GM21576 (cell line): ENCODE data around the gene POTEM.
"Not testable (repeated sequence)": the region's sequence is repeated elsewhere in the genome, so short reads cannot be mapped to it uniquely, and the experiment has no call there.

Experiments used
- ATAC-seq: cut with Tn5 transposase; IDR thresholded peaks from one replicate; pipeline ENCODE4 v1.9.1; 2021; ENCODE audit warnings: mild to moderate bottlenecking, moderate library complexity; ENCODE audit not compliant: unreplicated experiment

POTEM gene

DNA sequence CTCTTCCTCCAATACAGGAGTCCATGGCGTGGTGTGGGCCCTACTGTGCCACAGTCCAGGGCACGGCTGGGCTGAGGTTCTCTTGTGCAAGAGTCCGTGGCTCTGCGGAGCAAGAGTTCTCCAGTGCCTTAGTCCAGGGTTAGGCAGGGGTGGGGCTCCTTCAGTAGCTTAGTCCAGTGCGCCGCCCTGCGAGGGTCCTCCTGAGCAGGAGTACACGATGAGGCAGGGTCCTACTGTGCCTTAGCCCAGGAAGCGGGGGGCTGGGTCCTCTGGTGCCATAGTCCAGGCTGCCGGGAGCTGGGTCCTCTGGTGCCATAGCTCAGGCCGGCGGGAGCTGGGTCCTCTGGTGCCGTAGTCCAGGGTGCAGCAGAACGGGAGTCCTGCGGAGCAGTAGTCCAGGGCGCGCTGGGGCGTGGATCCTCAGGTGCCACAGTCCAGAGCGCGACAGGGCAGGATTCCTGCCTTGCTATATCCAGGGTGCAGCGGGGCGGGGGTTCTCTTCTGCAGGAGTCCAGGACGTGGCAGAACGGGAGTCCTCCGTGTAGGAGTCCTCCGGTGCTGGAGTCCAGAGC lies 69.7 kb downstream of the POTEM start:
- not testable (repeated sequence) for ATAC-seq

DNA sequence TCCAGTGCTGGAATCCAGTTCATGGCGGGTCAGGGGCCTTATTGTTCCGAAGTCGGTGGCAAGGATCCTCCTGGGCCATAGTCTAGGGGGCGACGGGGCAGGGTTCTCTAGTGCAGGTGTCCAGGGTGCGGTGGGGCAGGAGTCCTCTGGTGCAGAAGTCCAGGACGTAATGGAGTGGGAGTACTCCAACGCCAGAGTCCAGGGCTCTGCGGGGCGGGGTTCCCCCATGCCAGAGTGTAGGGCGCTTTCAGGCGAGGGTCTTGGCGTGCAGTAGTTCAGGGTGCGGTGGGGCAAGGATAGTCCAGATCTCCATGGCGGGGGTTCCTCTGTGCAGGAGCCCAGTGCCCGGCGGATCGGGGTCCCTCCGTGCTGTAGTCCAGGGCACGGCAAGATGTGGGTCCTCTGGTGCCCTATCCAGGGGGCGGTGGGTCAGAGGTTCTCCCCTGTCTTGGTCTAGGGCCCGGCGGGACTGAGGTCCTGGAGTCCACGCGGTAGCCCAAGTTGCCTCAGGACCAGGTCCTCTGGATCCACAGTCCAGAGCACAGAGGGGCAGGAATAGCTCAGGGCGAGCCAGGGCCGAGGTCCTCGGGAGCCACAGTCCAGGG lies 70.9 kb downstream of the POTEM start:
- not testable (repeated sequence) for ATAC-seq

DNA sequence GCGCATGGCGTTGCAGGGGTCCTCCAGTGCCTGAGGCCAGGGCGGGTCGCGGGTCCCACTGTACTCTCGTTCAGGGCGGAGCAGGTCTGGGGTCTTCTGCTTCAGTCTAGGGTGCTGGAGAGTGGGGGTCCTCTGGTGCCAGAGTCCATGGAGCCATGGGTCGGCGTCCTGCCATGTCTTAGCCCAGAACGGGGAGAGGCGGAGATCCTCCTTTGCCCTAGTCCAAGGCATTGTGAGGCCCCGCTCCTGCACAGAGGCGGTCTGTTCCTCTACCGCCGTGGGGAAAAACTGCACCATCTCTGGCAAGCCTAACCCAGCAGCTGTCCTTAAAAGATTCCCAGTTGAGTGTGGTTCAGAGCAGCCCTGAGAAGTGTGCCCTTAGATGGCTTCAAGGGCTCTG lies 71.6 kb downstream of the POTEM start:
- ATAC-seq = not testable (repeated sequence)

DNA sequence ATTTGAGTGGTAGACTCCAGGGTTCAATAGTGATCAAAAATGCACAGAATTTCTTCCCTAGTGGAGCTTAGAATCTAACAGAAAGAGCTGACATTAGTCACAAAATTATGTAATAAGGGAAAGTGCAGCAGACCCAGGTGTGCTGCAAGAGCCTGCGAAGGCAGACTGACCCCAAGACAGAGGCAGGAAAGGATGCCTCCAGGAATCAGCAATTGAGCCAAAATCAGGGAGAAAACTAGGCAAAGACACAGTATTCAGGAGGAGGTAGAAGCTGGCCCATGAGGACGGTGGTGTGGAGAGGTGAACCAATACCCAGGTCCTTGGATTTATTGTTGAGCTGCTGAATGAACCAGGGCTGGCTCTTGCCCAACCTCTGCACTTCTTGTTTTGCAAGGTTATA lies 76.2 kb downstream of the POTEM start:
- not testable (repeated sequence) for ATAC-seq
